GM18870 (cell line): ENCODE data around the gene SH3BP2.

Experiments used
- ATAC-seq: cut with Tn5 transposase; IDR thresholded peaks from one replicate; pipeline ENCODE4 v1.9.1; 2021; ENCODE audit warnings: moderate library complexity; ENCODE audit not compliant: unreplicated experiment

The SH3BP2 gene

GRCh38 chr4:2790583-2791517 lies 2.0 kb upstream of the SH3BP2 start:
- ATAC-seq, result no peak

DNA sequence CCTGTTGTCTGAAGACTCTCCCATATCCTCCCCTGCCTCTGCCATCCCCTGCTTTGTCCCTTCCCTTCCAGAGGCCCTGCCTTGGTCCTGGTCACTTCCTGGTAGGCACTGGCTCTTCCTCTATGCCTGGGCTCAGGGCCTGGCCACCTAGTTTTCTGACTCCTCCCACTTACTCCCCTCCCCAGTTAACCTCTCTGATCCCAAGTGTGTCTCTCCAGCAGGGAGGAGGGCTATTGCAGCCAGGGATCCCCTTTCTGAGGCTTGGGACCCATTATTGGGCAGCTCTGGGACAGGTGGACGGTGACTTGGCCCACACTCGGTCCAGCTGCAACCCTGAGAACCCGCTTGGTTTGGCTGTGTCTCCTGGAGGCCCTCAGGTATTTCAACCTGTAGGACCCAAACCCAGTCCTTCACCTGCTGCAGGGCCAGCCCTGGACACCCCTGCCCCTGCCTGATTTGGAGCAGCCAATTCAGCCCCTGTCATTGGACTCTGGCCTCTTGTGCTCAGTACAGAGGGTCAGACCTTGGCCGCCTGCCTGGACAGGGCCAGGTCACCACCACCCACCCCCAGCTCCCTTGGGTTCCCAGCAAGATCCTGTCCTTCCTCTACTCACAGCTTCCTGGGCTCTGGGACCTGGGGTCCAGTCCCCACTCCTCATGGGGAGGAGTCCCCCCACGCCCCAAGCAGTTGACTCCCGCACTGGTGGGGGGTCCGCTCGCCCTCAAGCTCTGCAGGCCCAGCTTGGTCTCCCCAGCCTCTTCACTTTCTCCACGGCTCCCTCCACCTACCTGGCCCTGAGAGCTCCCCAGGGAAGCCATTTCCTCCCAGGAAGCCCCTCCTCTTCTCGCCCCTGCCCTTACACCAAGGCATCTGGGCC lies 1.1 kb upstream of the SH3BP2 start:
- no peak for ATAC-seq

DNA sequence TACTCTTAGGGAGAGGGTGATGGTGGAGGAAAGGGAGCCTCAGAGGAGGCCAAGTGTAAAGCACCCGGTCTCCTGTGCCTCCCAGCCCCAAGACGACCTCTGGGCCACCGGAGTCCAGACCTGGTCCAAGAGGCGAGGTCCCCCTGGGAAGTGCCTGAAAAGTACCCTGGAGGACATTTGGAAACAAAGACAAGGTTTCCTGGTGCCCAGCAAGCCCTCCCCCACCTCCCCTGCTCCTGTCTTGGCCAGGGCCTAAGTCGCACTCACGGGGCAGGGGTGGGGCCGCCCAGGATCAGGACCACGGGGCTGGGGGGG lies 532 bp upstream of the SH3BP2 start:
- ATAC-seq, result no peak

GRCh38 chr4:2793586-2794485 lies 951 bp downstream of the SH3BP2 start:
- no peak for ATAC-seq

DNA sequence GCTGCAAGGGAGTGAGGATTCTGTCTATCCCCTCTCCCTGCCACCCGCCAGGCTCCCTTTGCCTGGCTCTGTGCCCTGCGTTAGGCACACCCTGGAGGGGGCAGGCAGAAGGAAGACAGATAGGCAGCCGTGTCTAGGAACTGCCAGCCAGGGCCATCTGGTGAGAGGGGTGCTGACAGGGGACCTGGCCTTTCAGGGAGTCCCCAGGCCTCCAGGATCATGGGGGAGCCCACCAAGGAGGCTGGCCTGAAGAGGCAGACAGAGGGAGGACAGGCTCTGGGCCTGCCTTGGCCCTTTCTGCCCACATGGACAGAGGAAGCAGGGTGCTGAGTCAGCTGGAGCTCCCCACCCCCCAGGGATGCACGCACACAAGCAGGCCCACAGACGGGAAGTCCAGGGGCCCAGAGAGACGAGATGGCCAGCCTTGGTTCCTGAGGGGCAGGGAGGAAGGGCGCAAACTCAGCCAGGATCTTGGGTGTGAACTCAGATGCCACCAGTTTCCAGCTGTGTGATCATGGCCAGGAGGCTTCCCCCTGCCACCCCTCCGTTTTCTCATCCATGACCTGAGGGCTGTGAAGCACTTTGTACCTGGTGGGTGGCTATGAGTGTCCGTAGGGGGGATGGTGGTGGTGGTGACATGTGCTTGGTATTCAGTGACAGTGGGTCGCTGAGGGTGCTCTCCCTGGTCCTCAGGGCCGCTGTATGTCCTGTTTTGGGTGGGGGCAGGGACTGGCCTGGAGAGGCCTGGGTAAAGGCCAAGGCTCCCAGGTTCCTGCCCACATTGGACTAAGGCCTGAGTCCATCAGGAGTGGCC lies 1.8 kb downstream of the SH3BP2 start:
- no peak for ATAC-seq

- no peak for ATAC-seq
These were observed 2.5 kb downstream of the SH3BP2 start for GRCh38 chr4:2795300-2795892.

DNA sequence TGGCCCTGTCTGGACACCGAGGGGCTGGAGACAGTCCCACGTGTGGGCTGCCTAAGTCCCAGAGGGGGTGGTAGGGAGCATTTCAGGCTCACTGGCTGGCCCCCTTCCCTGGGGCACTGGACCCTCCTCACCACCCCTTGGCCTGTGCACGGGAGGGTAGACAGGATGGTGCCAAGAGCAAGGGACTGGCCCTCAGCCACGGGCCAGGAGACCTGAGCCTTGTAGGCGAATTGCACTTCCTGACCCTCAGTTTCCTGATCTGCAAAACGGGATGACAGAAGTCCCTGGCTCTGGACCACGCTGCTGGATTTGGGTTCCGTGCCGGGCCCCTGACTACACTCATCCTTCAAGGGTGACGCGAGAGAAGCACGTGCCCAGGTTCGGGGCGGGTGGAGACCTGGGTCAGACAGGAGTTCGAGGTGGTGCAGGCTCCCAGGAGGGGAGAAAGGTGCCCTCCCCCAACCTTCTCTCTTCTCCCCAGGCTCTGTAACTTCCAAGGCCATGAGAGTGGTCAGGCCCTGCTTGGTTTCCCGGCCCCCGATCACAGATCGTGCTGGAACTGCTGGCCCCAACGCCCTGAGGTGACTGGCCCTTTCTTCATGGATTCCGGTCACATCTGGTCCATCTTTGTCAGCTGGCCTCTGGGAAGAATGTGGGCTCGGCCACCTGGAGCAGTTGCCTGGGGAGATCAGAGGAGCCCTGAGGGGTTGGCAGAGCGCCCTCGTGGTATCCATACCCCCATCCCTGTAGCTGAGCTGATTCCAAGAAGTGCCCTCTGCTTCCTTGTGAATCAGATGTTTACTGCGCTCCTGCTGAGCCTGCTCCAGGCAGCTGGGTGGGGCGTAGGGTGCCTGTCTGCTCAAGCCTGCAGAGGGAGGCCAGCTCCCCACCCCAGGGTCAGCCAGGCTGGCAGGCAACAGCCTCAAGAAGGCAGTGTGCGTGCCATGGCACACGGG lies 3.3 kb downstream of the SH3BP2 start:
- ATAC-seq, result no peak

DNA sequence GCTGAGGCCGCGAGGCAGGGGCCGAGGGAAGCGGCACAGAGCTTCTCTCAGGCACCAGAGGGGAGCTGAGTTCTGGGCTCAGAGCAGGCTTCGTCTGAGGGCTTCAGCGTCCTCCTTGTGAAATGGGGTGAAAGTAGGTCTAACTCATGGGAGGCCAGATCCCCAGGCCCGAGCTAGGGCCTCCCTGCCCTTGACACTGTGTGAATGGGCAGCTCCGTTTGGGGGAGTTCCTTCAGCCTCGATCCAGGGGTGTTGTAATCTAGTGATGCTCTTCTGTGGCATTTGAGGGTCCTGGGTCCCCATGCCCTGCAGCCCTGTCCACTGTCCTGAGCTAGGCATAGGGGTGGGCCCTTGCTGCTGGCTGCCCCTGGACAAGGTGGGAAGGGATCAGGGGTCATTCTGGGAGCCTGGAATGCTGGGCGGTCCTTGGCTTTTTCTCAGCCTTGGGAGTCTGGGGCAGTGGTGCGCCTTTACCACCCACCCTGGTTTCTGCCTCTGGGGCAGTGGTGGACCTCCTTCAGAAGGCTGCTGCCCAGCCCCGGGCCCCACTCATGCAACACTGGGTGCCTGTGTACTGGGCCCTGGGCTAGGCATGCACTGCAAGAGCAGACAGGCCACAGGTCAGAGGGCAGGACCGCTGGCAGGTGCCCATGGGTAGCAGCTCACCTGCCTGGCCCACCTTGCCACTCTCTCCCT lies 4.1 kb downstream of the SH3BP2 start:
- no peak for ATAC-seq

DNA sequence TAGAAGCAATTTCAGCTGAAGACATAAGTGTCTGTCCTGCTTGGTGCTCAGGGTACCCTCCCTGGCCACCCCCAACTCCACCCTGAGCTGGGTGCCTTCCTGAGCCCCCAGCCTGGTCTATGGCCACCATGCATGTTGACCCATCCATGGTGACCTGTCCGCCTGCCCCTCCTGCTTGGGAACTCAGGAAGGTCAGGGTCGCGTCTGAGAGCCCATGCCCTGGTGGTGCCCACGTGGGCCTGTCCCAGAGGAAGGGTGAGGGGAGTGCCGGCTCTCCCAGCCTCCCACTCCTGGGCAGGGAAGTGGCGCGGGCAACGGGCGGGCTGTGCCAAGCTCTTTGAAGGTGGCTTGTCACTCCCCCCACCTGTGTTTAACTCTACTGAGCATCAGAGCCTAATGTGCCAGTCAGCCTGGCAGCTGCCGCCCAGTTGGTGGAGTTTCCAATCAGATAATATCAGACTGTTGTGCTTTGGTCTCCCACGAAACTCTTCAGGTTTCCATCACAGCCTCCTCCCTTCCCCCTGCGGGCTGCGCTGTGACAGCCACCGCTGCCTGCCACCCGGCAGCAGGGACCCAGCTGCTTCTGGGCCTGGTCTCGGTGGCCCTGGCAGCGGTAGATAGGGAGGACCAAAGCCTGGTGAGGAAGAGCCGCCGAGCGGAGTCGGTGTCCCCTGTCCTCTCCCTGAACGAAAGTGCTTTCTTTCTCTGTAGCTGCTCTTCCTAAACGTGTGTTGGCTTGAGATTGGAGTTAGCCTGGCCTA lies 4.8 kb downstream of the SH3BP2 start:
- ATAC-seq, result no peak

- no peak for ATAC-seq
These were observed 5.7 kb downstream of the SH3BP2 start for GRCh38 chr4:2798399-2799223.

- no peak for ATAC-seq
These were observed 6.5 kb downstream of the SH3BP2 start for GRCh38 chr4:2799224-2799911.

- no peak for ATAC-seq
These were observed 7.2 kb downstream of the SH3BP2 start for GRCh38 chr4:2799971-2800690.

- ATAC-seq, result no peak
These were observed 8.1 kb downstream of the SH3BP2 start for GRCh38 chr4:2800691-2801596.
